NCI-H2171 (cell line): ENCODE measurements around the gene CAPS2.

ENCODE experiments used
- DNase-seq: peaks from one replicate; lab custom pipeline; 2025; lab: John Stamatoyannopoulos, UW

CAPS2 gene

DNA sequence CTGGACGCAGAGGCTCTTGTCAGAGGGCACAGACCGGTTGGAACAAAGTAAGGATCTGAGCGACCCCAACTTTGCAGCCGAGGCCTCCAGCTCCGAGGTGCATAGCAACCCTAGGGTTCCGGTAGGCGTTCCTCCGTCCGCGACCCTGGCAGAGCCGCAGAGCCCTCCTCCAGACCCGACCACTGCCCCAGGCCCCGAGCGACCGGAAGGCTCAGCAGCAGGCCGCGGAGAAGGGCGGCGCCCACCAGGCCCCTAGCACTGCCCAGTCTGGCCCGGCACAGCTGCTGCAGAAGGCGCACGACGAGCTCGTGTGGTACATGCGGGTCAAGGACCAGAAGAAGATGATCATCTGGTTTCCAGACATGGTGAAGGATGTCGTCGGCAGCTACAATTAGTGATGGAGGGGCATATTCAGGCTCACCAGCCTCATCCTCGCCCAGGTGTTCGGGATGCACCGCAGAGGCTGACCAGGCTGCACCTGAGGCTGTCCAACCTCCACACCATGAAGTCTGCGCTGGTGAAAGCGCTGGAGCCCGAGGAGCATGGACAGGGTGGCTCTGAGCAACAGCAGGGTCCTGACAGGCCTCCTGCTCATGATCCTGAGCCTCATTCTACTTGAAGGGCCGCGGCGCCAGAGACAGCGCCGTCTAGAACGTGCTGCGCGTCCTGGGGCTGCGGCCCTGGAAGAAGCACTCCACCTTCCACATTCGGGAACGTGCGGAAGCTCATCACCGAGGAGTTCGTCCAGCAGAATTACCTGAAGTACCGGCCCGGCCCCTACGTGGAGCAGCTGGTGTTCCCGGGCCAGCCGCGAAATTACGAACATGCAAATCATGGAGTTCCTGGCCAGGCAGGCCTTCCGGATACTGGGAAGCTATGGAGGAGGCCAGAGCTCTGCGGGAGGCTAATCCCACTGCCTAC is 24.5 kb downstream of the CAPS2 start:
- DNase-seq: no peak

DNA sequence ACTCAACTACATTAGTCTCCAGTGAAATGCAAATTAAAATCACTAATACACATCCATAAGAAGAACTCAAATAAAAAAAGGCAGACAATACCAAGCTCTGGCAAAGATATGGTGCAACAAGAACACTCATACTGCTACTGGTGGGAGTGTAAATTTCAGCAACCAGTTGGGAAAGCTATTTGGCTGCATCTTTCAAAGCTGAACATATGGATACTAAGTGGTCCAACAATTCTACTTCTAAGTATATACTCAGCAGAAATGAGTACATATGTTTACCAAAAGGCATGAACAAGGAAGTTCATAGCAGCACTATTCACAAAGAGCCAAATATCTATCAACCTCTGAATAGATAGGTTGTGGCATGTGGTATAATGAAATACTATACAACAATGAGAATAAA is 27.3 kb downstream of the CAPS2 start:
- no peak for DNase-seq

DNA sequence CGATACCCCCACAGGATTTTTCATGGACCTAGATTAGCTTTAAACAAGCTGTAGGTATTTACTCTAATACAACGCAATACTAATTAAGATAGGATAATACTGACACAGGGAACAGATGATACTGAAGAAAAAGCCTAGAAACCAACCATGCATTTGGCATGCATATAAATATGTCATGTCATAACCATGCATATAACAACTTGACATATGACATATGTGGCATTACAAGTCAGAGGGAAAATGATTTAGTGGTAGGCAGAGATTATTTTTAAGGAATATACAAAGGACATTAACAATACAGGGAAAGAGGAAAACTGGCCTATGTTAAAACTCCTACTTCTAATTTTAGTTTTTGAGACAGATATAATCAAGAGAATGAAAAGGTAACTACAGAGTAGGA is 27.9 kb downstream of the CAPS2 start:
- no peak for DNase-seq

DNA sequence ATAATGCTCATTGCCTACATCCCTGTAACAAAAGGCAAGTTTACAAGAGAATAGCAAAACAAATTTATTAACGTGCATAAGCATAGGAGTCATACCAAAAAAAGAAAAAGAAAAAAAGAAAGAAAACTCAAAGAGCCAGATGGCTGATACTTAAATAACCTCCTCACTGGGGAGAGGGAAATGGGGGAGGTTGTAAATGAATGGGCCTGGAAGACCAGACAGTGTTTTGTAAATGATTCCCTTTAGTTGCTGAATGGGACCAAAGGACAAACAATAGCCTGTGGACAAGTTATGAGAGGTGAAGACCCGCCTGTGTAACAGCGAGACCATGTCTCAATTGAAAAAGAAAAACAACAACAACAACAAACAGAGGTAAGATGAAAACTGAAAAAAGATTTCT is 35.3 kb downstream of the CAPS2 start:
- DNase-seq: no peak

DNA sequence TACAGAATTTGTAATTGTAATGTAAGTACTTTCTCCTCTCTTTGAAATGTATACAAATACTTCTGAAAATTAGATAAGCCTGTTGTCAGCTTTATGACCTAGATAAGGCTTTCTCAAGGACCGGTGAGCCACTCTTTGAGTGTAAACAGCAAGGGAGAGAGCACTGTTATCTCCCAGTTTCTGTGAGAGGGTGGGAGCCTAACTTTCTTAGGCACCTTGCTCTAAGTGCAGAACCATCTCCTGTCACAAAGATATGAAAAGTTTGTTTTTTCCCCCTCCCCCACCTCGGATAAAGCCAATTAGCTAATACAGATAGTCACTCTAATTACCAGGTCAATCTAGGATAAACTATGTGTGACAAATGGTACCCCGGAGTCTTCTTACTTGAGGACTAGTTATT is 35.8 kb downstream of the CAPS2 start:
- DNase-seq: no peak

DNA sequence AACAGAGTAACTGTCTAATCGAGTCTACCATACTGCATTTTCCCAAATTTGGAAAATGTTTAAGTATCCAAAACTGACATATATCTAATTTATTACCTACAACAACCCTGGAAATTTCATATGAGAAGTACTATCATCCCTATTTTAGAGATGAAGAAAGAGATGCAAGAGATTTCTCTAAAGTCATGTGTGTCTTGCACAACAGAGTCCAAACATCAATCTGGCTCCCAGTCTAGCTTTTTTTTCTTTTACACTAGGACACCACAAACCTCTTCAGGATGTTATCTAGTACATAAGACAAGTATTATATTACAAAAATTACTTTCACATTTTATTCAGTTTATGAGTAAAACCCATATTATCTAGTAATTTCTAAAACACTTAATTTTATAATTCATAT is 39.1 kb downstream of the CAPS2 start:
- DNase-seq: no peak

DNA sequence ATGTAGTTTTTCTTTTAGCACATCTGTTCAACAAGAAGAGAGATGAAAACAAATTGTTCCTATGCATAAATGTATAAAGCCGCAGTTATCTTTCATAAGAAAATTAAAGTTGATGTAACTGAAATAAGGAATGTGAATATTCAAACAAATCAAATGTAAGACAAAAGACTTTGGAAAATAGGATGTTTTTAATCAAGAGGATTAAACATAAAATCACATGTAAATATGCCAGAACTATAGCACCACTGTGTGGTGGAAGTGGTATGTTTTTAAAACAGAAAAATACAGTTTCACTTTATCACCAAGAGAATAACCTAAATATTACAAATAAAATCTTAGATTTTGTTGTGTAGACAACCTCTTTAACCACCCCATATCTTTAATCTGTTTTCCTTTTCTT is 40.4 kb downstream of the CAPS2 start:
- no peak for DNase-seq

DNA sequence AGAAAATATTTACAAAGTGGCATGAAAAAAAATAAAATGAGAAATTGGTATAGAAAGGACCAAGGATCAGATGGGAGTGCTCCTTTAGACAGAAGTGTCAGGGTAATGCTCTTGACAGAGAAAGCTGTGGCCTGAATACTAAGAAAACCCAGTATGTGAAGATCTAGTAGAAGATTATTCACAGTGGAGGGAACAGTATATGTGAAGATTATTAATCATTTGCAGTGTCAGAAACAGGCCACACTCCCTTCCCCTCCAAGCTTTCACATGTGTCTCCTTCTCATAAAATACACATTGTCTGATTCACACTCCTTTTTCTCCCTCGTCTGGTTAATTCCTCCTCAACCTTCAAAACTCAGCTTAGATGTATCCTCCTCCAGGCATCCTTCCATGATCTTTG is 41.3 kb downstream of the CAPS2 start:
- DNase-seq: no peak

DNA sequence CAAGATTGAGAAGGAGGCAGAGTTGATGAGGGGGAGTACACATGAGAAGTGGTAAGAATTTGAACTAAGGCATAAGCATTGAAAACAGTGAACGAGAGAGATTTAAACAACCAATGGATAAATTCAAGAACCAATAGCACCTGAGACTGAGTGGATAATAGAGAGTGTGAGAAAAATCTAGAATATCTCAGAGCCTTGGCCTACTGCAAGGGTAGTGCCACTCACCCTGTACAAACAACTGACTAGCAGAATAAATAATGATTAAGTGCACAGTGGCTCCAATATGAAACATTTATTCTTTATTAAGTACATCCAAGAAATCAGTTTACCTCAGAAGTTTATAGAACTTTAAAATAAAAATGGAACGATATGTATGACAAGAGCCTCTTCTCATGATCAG is 54.4 kb downstream of the CAPS2 start:
- DNase-seq: no peak

DNA sequence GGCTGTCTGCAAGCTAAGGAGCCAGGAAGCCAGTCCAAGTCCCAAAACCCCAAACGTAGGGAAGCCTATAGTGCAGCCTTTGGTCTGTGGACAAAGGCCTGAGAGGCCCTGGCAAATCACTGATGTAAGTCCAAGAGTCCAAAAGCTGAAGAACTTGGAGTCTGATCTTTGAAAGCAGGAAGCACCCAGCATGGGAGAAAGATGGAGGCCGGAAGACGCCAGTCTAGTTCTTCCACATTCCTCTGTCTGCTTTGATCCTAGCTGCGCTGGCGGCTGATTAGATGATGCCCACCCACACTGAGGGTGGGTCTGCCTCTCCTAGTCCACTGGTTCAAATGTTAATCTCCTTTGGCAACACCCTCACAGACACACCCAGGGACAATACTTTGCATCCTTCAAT is 58.5 kb downstream of the CAPS2 start:
- DNase-seq: no peak

DNA sequence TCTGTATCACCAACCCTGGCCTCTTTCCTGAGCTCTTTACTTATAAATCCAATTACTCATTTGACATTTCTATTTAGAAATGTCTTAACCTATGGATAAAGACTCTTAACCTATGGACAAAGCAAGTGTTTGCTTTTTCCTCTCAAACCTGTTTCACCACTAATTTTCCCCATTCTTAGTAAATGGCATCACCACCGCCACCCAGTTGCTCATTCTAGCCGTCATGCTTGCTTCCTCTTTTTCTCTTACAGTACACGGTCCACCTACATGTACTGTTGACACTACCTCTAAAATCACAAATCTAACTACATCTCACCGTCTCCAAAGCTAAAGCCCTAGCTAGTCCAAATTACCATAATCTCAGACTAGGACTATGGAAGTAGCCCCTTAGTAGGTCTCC is 60.0 kb downstream of the CAPS2 start:
- no peak for DNase-seq

DNA sequence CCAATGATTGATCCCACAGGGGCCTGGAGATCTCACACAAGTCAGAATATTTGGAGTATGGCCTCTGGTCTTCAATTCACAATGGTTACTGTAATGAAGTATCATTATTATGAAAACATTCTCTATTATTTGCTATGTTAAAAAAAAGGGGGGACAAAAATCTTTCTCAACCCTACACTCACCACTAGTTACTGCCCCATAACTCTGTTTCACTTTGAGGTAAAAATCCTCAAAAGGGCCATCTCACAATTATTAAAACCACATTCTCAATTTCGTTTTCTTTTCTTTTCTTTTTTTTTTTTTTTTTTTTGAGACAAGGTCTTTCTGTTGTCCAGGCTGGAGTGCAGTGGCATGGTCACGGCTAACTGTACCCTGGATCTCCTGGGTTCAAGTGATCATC is 60.9 kb downstream of the CAPS2 start:
- DNase-seq: no peak

DNA sequence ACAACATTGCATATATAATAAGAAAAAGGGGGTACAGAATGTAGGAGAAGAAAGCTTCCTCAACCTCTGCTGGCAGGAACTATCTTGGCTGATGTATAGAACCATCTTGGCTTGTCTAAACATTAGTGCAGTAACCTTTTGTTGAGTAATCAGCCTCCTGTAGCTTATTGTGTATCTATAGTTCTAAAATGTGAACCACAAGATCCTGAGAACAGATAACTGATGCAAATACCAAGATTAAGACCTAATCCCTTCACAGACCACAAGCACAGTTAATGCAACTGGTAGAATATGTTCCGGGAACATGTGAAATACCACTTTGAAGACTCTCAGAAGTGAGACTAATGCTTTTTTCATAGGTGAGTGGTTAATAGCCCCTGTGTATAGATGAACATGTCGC is 69.8 kb downstream of the CAPS2 start:
- DNase-seq: no peak

DNA sequence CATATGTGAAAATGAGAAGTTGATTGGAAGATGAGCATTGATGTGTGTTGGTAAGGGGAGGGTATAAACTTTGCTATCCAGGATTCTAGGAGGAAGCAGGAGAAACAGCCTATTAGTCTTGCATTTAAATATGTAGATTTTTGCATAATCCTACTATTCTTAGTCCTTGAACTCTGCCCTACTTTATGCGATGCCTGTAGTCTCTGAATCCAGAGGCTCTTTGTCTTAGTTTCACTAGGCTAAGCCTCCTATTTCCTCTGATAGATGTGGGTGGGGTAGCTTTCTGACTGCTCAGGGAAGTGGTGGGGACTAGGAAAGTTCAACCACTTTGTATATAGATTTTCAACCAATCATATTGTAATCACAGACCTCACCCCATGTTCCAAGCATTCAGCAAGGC is 71.0 kb downstream of the CAPS2 start:
- DNase-seq: no peak

DNA sequence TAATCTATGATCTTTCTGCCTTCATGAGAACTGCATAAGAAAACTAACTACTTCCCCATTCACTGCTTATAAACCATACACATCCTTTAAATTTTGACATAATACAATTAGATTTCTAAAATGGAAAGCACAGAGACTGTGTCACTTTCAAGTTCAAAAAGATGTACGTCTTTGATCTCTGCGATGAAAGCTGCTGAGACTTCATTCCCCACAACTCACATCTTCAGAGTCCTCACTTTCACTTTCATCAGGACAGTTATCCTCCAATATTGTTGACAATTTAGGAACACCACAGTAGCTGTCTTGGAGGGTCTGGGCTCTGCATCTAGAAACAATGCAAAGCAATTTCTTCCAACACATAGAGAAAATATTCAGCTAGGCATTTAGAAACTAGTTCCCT is 72.6 kb downstream of the CAPS2 start:
- no peak for DNase-seq

DNA sequence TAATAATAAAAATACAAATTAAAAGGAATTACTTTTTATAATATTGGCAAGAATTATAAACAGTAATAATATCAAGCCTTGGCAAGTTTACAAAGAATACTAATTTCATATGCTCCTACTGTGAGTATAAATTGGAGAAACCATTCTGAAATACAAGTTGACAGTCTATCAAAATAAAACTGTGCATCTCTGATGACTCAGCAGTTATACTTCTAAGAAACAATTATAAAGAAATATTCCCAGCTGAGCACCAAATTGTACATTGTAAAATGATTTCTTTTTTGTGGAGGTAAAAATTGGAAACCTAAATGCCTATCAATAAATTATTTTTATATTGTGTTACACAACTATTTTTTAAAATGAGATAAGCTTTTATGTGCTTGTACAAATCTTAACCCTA is 85.0 kb downstream of the CAPS2 start:
- DNase-seq: no peak

DNA sequence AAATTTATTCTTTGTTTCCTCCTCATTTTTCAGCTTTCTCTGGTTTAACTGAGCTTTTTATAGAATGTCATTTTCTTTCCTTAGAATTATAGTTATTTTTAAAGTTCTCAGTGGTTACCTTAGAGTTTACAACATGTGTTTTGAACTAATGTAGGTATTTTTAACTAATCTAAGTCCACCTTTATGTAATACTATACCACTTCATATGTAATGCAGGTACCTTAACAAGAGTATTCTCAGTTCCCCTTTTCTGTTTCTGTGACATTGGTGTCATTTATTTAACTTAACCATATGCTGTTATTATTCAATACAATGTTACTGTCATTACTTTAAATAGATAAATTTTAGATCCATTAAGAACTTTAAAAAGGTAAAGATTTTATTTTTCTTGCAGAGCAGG is 90.1 kb downstream of the CAPS2 start:
- no peak for DNase-seq

DNA sequence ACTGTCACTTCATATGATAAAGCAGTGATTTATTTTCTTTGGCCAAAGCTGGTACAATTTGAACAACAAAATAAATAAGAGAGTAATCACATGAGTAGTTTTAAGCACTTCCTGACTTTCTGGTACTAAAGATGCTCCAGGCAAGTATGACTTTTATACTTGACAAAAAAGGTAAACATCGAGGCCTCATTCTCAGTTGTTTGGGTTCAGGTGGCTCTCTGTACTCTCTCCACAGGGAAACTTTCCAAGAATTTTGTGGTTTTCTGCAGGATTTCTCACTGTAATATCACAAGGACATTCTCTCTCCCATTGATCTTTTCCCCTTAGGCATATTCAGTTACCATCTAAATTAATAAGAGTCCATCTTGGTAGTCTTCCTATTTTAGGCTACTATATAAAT is 93.9 kb downstream of the CAPS2 start:
- no peak for DNase-seq

DNA sequence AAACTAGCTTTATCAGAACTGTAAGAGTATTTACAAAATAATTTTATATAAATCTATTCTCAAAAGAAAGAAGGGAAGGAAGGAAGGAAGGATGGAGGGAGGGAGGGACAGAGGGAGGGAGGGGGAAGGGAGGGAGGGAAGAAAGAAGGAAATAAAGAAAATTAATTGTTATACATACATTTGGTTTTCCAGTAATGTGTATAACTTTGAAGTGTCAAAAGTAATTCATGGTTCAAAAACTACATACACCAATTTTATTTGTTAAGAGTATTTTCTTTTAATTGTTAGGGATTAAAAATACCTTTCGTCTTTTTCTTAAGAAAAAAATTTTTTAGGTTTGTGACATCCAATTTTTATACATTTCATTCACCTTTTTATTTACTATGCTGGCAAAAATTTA is 103.0 kb downstream of the CAPS2 start:
- no peak for DNase-seq
